ENCODE measurements around the gene SBF2.

- no peak for TF ChIP-seq POLR2A (IDR thresholded peaks at IDR 0.05)
- TF ChIP-seq CTCF (IDR thresholded peaks at IDR 0.05), result no peak
- TF ChIP-seq POLR2AphosphoS5 (IDR thresholded peaks at IDR 0.05), result no peak
Measured at GRCh38 chr11:9971894-9972293, 322.1 kb downstream of the SBF2 start.
